HUDEP-2 (cell line): Measurements from ENCODE around the gene PRLHR.

Experiments used
- DNase-seq, 76 experiments: peaks; one replicate each; lab custom pipeline; 2025; ENCODE audit not compliant: unreplicated experiment in 76 of 76; lab: John Stamatoyannopoulos, UW

Gene PRLHR

GRCh38 chr10:118590334-118590733 lies 5.1 kb downstream of the PRLHR start:
- DNase-seq: peak in 71 of 76 experiments; percentile 2 to 86 (median 63)

- DNase-seq: no peak
Measured at GRCh38 chr10:118587881-118588651, 7.4 kb downstream of the PRLHR start.

GRCh38 chr10:118586911-118587310 lies 8.5 kb downstream of the PRLHR start:
- no peak for DNase-seq

- no peak for DNase-seq
Measured at GRCh38 chr10:118585794-118586193, 9.7 kb downstream of the PRLHR start.

GRCh38 chr10:118585234-118585633 lies 10.2 kb downstream of the PRLHR start:
- DNase-seq: no peak

GRCh38 chr10:118584181-118584954 lies 11.1 kb downstream of the PRLHR start:
- peak in 11 of 76 experiments; percentile 2 to 49 (median 12) for DNase-seq

- no peak for DNase-seq
Measured at GRCh38 chr10:118583611-118584010, 11.8 kb downstream of the PRLHR start.

- DNase-seq: no peak
Measured at GRCh38 chr10:118582511-118582910, 12.9 kb downstream of the PRLHR start.

GRCh38 chr10:118581340-118581739 lies 14.1 kb downstream of the PRLHR start:
- DNase-seq: no peak

- DNase-seq: no peak
Measured at GRCh38 chr10:118580702-118581101, 14.7 kb downstream of the PRLHR start.

- no peak for DNase-seq
Measured at GRCh38 chr10:118573512-118573911, 21.9 kb downstream of the PRLHR start.

GRCh38 chr10:118572256-118573041 lies 23.0 kb downstream of the PRLHR start:
- DNase-seq: no peak

GRCh38 chr10:118571123-118571522 lies 24.3 kb downstream of the PRLHR start:
- no peak for DNase-seq

- DNase-seq: no peak
Measured at GRCh38 chr10:118570591-118570990, 24.9 kb downstream of the PRLHR start.

- DNase-seq: no peak
Measured at GRCh38 chr10:118569882-118570252, 25.6 kb downstream of the PRLHR start.

GRCh38 chr10:118569241-118569881 lies 26.1 kb downstream of the PRLHR start:
- no peak for DNase-seq

- DNase-seq: peak in 47 of 76 experiments; percentile 1 to 67 (median 33)
Measured at GRCh38 chr10:118568327-118568848, 27.1 kb downstream of the PRLHR start.

- DNase-seq: no peak
Measured at GRCh38 chr10:118567701-118568248, 27.7 kb downstream of the PRLHR start.

GRCh38 chr10:118566911-118567310 lies 28.5 kb downstream of the PRLHR start:
- no peak for DNase-seq
